ENCODE measurements around the gene PKN2. TPM values are rescaled to one million over a fixed set of nuclear protein-coding genes. Genes with fewer than 3 reads are reported as not detected.

Gene PKN2
- total RNA-seq, 1 experiment from 2014 or later = 74.1 TPM

- POLR2A ChIA-PET = interaction anchor here (0.7 to 1.2 kb wide), 2 partner anchors 18 to 111 kb away, joined by 3 read pairs; no protein-coding TSS in a partner anchor
- H3K36me3 ChIP-seq (ENCODE audit: control insufficient read depth, insufficient read depth, low read length) = peaks cover 3% of the 10 kb centered on the region; the same call in 1 of the 2 replicates
- no peaks in the 10 kb centered on the region; the same call in 1 of the 2 replicates for H3K27me3 ChIP-seq (ENCODE audit: control insufficient read depth, insufficient read depth, low read length)
- H3K4me1 ChIP-seq (ENCODE audit: control insufficient read depth, insufficient read depth, low read length) = peaks cover 9% of the 10 kb centered on the region
- intact Hi-C loops (cut with micrococcal nuclease; ENCODE audit: unreplicated experiment) = no loop called here
- no peak for ATAC-seq
- H3K4me3 ChIP-seq (ENCODE audit: low read depth in 2 of 2, low read length in 2 of 2) = no peak overlapping the region
- no peaks in the 10 kb centered on the region for H3K9me3 ChIP-seq (ENCODE audit: control insufficient read depth, insufficient read depth, low read depth, low read length)
- CTCF ChIA-PET = no interaction called here
- TF ChIP-seq POLR2AphosphoS5 (IDR thresholded peaks at IDR 0.05; ENCODE audit: low read depth, low read length) (no peak), SIN3A (IDR thresholded peaks at IDR 0.05; ENCODE audit: borderline replicate concordance, insufficient read depth, low read depth, low read length) (no peak), TCF7L2 (IDR thresholded peaks at IDR 0.05; ENCODE audit: low read depth, low read length) (no peak)
- TF ChIP-seq, protein P1, sequence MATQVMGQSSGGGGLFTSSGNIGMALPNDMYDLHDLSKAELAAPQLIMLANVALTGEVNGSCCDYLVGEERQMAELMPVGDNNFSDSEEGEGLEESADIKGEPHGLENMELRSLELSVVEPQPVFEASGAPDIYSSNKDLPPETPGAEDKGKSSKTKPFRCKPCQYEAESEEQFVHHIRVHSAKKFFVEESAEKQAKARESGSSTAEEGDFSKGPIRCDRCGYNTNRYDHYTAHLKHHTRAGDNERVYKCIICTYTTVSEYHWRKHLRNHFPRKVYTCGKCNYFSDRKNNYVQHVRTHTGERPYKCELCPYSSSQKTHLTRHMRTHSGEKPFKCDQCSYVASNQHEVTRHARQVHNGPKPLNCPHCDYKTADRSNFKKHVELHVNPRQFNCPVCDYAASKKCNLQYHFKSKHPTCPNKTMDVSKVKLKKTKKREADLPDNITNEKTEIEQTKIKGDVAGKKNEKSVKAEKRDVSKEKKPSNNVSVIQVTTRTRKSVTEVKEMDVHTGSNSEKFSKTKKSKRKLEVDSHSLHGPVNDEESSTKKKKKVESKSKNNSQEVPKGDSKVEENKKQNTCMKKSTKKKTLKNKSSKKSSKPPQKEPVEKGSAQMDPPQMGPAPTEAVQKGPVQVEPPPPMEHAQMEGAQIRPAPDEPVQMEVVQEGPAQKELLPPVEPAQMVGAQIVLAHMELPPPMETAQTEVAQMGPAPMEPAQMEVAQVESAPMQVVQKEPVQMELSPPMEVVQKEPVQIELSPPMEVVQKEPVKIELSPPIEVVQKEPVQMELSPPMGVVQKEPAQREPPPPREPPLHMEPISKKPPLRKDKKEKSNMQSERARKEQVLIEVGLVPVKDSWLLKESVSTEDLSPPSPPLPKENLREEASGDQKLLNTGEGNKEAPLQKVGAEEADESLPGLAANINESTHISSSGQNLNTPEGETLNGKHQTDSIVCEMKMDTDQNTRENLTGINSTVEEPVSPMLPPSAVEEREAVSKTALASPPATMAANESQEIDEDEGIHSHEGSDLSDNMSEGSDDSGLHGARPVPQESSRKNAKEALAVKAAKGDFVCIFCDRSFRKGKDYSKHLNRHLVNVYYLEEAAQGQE (IDR thresholded peaks at IDR 0.05; ENCODE audit: insufficient read depth in 1 of 2, low read depth in 2 of 2, low read length in 1 of 2) = no peak
- TF ChIP-seq, protein P2, sequence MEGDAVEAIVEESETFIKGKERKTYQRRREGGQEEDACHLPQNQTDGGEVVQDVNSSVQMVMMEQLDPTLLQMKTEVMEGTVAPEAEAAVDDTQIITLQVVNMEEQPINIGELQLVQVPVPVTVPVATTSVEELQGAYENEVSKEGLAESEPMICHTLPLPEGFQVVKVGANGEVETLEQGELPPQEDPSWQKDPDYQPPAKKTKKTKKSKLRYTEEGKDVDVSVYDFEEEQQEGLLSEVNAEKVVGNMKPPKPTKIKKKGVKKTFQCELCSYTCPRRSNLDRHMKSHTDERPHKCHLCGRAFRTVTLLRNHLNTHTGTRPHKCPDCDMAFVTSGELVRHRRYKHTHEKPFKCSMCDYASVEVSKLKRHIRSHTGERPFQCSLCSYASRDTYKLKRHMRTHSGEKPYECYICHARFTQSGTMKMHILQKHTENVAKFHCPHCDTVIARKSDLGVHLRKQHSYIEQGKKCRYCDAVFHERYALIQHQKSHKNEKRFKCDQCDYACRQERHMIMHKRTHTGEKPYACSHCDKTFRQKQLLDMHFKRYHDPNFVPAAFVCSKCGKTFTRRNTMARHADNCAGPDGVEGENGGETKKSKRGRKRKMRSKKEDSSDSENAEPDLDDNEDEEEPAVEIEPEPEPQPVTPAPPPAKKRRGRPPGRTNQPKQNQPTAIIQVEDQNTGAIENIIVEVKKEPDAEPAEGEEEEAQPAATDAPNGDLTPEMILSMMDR (IDR thresholded peaks at IDR 0.05) = no peak
- no peak overlapping the region for H3K27ac ChIP-seq (ENCODE audit: low read length)
- in situ Hi-C loops (cut with HindIII; ENCODE audit: low pct_unique_long_range_greater_than_20kb, low sequenced_read_pairs) = no loop called here
- DNase-seq (ENCODE audit: low read depth, low spot score) = no peak
- no TSS peak for BruUV-seq (replicated peaks)
These were observed 3.6 kb upstream of the PKN2 start for GRCh38 chr1:88680471-88680870.

GRCh38 chr1:88680911-88681622 lies 3.0 kb upstream of the PKN2 start:
- ChIA-PET CTCF (no interaction called here), POLR2A (interaction anchor here (0.7 to 1.2 kb wide), 2 partner anchors 17 to 110 kb away, joined by 3 read pairs; no protein-coding TSS in a partner anchor)
- ATAC-seq (no peak), DNase-seq (ENCODE audit: low read depth, low spot score) (no peak)
- intact Hi-C loops (cut with micrococcal nuclease; ENCODE audit: unreplicated experiment) = no loop called here
- H3K4me3 ChIP-seq (ENCODE audit: low read depth in 2 of 2, low read length in 2 of 2) = no peak overlapping the region
- H3K36me3 ChIP-seq (ENCODE audit: control insufficient read depth, insufficient read depth, low read length) = peaks cover 5% of the 10 kb centered on the region; the same call in 1 of the 2 replicates
- in situ Hi-C loops (cut with HindIII; ENCODE audit: low pct_unique_long_range_greater_than_20kb, low sequenced_read_pairs) = no loop called here
- no peak overlapping the region for H3K27ac ChIP-seq (ENCODE audit: low read length)
- H3K27me3 ChIP-seq (ENCODE audit: control insufficient read depth, insufficient read depth, low read length) = no peaks in the 10 kb centered on the region
- TF ChIP-seq TCF7L2 (IDR thresholded peaks at IDR 0.05; ENCODE audit: low read depth, low read length) (no peak), SIN3A (IDR thresholded peaks at IDR 0.05; ENCODE audit: borderline replicate concordance, insufficient read depth, low read depth, low read length) (no peak)
- TF ChIP-seq, protein P2 (IDR thresholded peaks at IDR 0.05) = no peak
- BruUV-seq (replicated peaks) = no TSS peak
- H3K4me1 ChIP-seq (ENCODE audit: control insufficient read depth, insufficient read depth, low read length) = peaks cover 13% of the 10 kb centered on the region
- H3K9me3 ChIP-seq (ENCODE audit: control insufficient read depth, insufficient read depth, low read depth, low read length) = no peaks in the 10 kb centered on the region
